HEK293 (cell line): ENCODE data around the gene KCNIP4.
"Not testable (repeated sequence)": the region's sequence is repeated elsewhere in the genome, so short reads cannot be mapped to it uniquely, and the experiment has no call there.

Experiments used
- CTCF ChIA-PET: fragments of 350-600 bp; formaldehyde crosslinking; extraction: SDS; loops from one replicate; lab custom pipeline; 2021; ENCODE audit warnings: antibody characterized with exemption; lab: Yijun Ruan, JAX
- POLR2A ChIA-PET: fragments of 300-600 bp; formaldehyde crosslinking; extraction: SDS; loops from one replicate; lab custom pipeline; 2020; ENCODE audit warnings: antibody characterized with exemption, inconsistent platforms; lab: Yijun Ruan, JAX
- H3K27ac ChIP-seq: fragments of 200-500 bp; sonication (Bioruptor generic); 2 replicates; pipeline ENCODE4 v1.5.1; 2014; ENCODE audit warnings: low read depth, low read length, control low read depth, inconsistent platforms; ENCODE audit errors: extremely low read depth
- H3K36me3 ChIP-seq, 2 experiments: fragments of 200-500 bp in 1 of 2; sonication (Bioruptor generic) in 1 of 2; 1 replicate in 1 of 2; 2 replicates in 1 of 2; pipeline ENCODE4 v1.5.1; 2014 to 2017; ENCODE audit warnings: inconsistent platforms in 2 of 2, low read length in 2 of 2; ENCODE audit not compliant: control insufficient read depth in 2 of 2, insufficient read depth in 1 of 2
- H3K4me1 ChIP-seq: fragments of 200-500 bp; sonication (Bioruptor generic); 2 replicates; pipeline ENCODE4 v1.5.1; 2014; ENCODE audit warnings: mild to moderate bottlenecking, low read length, inconsistent platforms; ENCODE audit not compliant: control insufficient read depth, insufficient read depth
- H3K4me3 ChIP-seq: 2 replicates; pipeline ENCODE4 v1.5.1; 2011; ENCODE audit warnings: low read depth, mild to moderate bottlenecking, control low read depth, low read length, moderate library complexity
- H3K9me3 ChIP-seq: fragments of 200-500 bp; sonication (Bioruptor generic); 2 replicates; pipeline ENCODE4 v1.5.1; 2014; ENCODE audit warnings: low read depth, low read length, inconsistent platforms; ENCODE audit not compliant: control insufficient read depth, insufficient read depth
- IKZF3 ChIP-seq: fragments of 450-650 bp; IDR thresholded peaks from 2 replicates; pipeline ENCODE4 v1.5.0; 2018; ENCODE audit warnings: missing biosample characterization, mild to moderate bottlenecking, missing genetic modification characterization, moderate library complexity
- MZF1 ChIP-seq: fragments of 450-650 bp; formaldehyde crosslinking; IDR thresholded peaks from 2 replicates; pipeline ENCODE4 v1.5.1; 2017; ENCODE audit warnings: missing biosample characterization, missing genetic modification characterization, borderline replicate concordance
- SCRT2 ChIP-seq: fragments of 450-650 bp; formaldehyde crosslinking; IDR thresholded peaks from 2 replicates; pipeline ENCODE4 v1.5.1; 2016; ENCODE audit warnings: missing biosample characterization, missing genetic modification characterization
- ZBTB20 ChIP-seq: fragments of 450-650 bp; formaldehyde crosslinking; IDR thresholded peaks from 2 replicates; pipeline ENCODE4 v1.5.1; 2016; ENCODE audit warnings: missing biosample characterization, missing genetic modification characterization
- ZBTB8A ChIP-seq: fragments of 450-650 bp; formaldehyde crosslinking; IDR thresholded peaks from 2 replicates; pipeline ENCODE4 v1.5.1; 2016; ENCODE audit warnings: missing biosample characterization, missing genetic modification characterization
- ZNF16 ChIP-seq: fragments of 450-650 bp; formaldehyde crosslinking; IDR thresholded peaks from 2 replicates; pipeline ENCODE4 v1.5.1; 2016; ENCODE audit warnings: low read depth, missing biosample characterization, missing genetic modification characterization
- ZNF292 ChIP-seq: fragments of 450-650 bp; formaldehyde crosslinking; IDR thresholded peaks from 2 replicates; pipeline ENCODE4 v1.5.1; 2016; ENCODE audit warnings: low read depth, missing biosample characterization, missing genetic modification characterization, borderline replicate concordance
- ZNF350 ChIP-seq: fragments of 450-650 bp; formaldehyde crosslinking; IDR thresholded peaks from 2 replicates; pipeline ENCODE4 v1.5.0; 2017; ENCODE audit warnings: missing biosample characterization, mild to moderate bottlenecking, missing genetic modification characterization
- ZNF791 ChIP-seq: fragments of 450-650 bp; formaldehyde crosslinking; IDR thresholded peaks from 2 replicates; pipeline ENCODE4 v1.5.1; 2016; ENCODE audit warnings: missing biosample characterization, missing genetic modification characterization
- ZNF830 ChIP-seq: fragments of 450-650 bp; IDR thresholded peaks from 2 replicates; pipeline ENCODE4 v1.5.0; 2018; ENCODE audit warnings: missing biosample characterization, missing genetic modification characterization, low read depth, mild to moderate bottlenecking, moderate library complexity
- TF ChIP-seq, protein P1 (sequence below): fragments of 450-650 bp; formaldehyde crosslinking; optimal IDR thresholded peaks from 2 replicates; pipeline ENCODE3; 2016; ENCODE audit warnings: missing biosample characterization, mild to moderate bottlenecking, missing genetic modification characterization
- TF ChIP-seq, protein P2 (sequence below): fragments of 450-650 bp; formaldehyde crosslinking; IDR thresholded peaks from 2 replicates; pipeline ENCODE4 v1.5.1; 2017; ENCODE audit warnings: missing biosample characterization, missing genetic modification characterization
- TF ChIP-seq, protein P3 (sequence below): sonication (generic); formaldehyde crosslinking; IDR thresholded peaks from 2 replicates; pipeline ENCODE4 v1.8.1; 2022; ENCODE audit warnings: mild to moderate bottlenecking, moderate library complexity, missing genetic modification reagents

Gene KCNIP4

DNA sequence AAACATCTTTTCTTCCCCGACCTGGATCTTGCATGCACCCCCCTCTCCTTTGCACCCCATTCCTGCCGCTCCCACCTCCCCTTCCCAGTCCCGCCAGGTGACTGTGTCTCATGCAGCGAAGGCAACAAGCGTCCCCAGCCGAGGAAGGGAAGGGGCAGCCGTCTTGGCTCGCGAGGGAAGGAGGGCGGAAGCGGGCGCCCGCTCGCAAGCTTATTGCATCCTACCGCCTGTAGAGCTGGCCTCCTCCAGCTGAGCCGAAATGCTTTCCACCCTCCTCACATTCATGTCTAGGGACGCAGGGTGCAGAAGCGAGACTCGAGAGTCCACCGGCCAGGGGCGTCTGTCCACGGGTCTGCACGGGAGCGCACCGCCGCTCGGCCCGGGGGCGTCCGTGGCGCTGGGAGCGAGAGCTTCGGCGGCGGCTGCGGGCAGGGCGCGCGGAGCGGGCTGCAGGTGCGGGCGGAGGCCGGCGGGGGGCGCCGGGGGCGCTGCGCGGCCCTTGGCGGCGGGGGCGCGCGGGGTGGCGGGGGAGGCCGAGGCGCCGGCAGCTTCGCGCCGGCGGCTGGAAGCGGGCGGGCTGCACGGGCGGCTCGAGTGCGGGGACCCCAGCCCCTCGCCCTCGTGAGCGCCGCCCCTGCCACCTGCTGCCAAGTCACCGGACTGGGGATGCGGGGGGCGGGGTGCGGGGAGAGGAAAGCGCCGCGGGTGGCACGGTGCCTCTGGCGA is at the start of gene KCNIP4:
TSS of gene KCNIP4 (minus strand) at position 426 of the 726 bp plus-strand sequence.
- no peaks in the 10 kb centered on the region for H3K9me3 ChIP-seq
- ChIA-PET CTCF (interaction anchor here (0.6 to 1.5 kb wide), 3 partner anchors 9 to 1522 kb away, joined by 3 to 4 read pairs (median 3); no protein-coding TSS in a partner anchor), POLR2A (interaction anchor here (0.6 kb wide), 1 partner anchor 493 kb away, joined by 3 read pairs; no protein-coding TSS in a partner anchor)
- peak within 1 kb of the TSS; percentile 51 for H3K4me3 ChIP-seq
- no peaks in the 10 kb centered on the region for H3K36me3 ChIP-seq
- no peaks in the 10 kb centered on the region for H3K4me1 ChIP-seq
- peak; percentile 54; the same call in 1 of the 2 replicates for TF ChIP-seq SCRT2 (tag by site-specific recombination)
- no peak for TF ChIP-seq ZBTB20 (tag by site-specific recombination)
- TF ChIP-seq, protein P1, sequence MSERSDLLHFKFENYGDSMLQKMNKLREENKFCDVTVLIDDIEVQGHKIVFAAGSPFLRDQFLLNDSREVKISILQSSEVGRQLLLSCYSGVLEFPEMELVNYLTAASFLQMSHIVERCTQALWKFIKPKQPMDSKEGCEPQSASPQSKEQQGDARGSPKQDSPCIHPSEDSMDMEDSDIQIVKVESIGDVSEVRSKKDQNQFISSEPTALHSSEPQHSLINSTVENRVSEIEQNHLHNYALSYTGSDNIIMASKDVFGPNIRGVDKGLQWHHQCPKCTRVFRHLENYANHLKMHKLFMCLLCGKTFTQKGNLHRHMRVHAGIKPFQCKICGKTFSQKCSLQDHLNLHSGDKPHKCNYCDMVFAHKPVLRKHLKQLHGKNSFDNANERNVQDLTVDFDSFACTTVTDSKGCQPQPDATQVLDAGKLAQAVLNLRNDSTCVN (tag by site-specific recombination): peak; percentile 34
- no peak for TF ChIP-seq IKZF3 (tag by site-specific recombination)
- TF ChIP-seq, protein P2, sequence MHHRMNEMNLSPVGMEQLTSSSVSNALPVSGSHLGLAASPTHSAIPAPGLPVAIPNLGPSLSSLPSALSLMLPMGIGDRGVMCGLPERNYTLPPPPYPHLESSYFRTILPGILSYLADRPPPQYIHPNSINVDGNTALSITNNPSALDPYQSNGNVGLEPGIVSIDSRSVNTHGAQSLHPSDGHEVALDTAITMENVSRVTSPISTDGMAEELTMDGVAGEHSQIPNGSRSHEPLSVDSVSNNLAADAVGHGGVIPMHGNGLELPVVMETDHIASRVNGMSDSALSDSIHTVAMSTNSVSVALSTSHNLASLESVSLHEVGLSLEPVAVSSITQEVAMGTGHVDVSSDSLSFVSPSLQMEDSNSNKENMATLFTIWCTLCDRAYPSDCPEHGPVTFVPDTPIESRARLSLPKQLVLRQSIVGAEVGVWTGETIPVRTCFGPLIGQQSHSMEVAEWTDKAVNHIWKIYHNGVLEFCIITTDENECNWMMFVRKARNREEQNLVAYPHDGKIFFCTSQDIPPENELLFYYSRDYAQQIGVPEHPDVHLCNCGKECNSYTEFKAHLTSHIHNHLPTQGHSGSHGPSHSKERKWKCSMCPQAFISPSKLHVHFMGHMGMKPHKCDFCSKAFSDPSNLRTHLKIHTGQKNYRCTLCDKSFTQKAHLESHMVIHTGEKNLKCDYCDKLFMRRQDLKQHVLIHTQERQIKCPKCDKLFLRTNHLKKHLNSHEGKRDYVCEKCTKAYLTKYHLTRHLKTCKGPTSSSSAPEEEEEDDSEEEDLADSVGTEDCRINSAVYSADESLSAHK (tag by site-specific recombination): no peak
- TF ChIP-seq, all 188 proteins: peak for 2
- no peak within 1 kb of the TSS for H3K27ac ChIP-seq

DNA sequence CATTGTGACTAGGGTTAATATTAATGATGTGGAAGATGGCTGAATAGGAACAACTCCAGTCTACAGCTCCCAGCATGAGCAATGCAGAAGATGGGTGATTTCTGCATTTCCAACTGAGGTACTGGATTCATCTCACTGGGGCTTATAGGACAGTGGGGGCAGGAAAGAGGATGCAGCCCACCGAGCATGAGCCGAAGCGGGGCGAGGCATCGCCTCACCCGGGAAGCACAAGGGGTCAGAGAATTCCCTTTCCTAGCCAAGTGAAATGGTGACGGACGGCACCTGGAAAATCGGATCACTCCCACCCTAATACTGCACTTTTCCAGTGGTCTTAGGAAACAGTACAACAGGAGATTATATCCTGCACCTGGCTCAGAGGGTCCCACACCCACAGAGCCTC is 48.0 kb upstream of the KCNIP4 start:
- H3K36me3 ChIP-seq, H3K4me1 ChIP-seq, H3K27ac ChIP-seq, H3K4me3 ChIP-seq, CTCF ChIA-PET, H3K9me3 ChIP-seq, POLR2A ChIA-PET: not testable (repeated sequence)

DNA sequence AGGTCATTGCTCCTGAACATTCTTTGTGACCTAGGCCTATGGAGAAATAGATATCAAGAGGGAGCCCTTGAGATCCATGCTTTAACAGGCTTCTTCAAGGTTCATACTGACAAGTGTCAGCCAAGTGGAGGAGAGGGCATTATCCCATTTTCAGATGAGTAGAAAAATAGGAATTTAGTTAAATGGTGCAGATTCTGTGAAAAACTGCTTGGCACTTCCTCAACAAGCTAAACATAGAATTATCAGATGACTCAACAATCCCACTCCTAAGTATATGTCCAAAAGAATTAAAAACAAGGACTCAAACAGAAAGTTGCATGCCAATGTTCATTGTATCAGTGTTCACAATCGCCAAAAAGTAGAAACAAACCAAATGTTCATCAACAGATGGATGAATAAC is 43.8 kb upstream of the KCNIP4 start:
- H3K4me1 ChIP-seq: no peaks in the 10 kb centered on the region
- CTCF ChIA-PET: no interaction called here
- no peaks in the 10 kb centered on the region for H3K36me3 ChIP-seq
- TF ChIP-seq ZNF350 (tag by site-specific recombination) (no peak), ZNF791 (tag by site-specific recombination) (no peak), MZF1 (tag by site-specific recombination) (no peak), ZNF292 (no peak), ZNF16 (tag by site-specific recombination) (no peak), ZBTB8A (tag by site-specific recombination) (no peak), ZNF830 (no peak)
- TF ChIP-seq, protein P3, sequence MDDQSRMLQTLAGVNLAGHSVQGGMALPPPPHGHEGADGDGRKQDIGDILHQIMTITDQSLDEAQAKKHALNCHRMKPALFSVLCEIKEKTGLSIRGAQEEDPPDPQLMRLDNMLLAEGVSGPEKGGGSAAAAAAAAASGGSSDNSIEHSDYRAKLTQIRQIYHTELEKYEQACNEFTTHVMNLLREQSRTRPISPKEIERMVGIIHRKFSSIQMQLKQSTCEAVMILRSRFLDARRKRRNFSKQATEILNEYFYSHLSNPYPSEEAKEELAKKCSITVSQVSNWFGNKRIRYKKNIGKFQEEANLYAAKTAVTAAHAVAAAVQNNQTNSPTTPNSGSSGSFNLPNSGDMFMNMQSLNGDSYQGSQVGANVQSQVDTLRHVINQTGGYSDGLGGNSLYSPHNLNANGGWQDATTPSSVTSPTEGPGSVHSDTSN (CRISPR knock-in tag): no peak
- POLR2A ChIA-PET: no interaction called here
- H3K27ac ChIP-seq: no peak overlapping the region
- no peak overlapping the region for H3K4me3 ChIP-seq
- H3K9me3 ChIP-seq: no peaks in the 10 kb centered on the region
